ENCODE results near the gene SRP9. TPM values are rescaled to one million over a fixed set of nuclear protein-coding genes. Genes with fewer than 3 reads are reported as not detected.

Gene SRP9
- total RNA-seq, 1 donor from 2014 or later, result 252 TPM

DNA sequence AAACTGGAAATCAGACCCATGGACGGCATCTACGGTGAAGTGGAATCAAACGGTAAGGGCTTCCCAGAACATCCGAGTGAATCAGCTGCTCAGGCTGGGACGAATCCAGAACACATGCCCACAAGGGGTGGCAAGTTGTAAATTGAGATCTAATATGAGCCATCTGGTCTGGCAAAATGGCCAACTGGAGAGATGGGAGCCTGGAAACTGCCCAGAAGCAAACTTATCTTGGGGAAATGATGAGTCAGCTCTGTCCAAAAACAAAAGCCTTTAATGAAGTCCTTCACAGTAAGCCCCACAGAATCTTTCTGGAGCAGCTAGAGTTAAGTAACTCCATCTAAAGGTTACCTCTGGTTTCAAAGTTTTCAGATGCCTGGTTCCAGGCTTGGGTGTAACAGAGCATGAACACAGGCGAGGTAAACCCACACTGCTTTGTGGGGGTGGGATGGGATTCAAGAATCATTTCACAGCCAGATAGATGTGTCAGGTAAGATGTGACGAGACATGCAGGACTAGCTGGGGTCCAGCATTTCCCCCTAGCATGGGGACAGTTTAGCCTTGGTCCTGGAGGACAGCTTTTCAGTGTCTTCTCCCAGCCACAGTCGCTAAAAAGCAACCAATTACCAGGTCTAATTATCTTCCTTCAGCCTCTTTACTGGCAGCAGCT, 10.5 kb upstream of the SRP9 start:
- no peak for DNase-seq (ENCODE audit: low spot score)
- TF ChIP-seq, protein P1, sequence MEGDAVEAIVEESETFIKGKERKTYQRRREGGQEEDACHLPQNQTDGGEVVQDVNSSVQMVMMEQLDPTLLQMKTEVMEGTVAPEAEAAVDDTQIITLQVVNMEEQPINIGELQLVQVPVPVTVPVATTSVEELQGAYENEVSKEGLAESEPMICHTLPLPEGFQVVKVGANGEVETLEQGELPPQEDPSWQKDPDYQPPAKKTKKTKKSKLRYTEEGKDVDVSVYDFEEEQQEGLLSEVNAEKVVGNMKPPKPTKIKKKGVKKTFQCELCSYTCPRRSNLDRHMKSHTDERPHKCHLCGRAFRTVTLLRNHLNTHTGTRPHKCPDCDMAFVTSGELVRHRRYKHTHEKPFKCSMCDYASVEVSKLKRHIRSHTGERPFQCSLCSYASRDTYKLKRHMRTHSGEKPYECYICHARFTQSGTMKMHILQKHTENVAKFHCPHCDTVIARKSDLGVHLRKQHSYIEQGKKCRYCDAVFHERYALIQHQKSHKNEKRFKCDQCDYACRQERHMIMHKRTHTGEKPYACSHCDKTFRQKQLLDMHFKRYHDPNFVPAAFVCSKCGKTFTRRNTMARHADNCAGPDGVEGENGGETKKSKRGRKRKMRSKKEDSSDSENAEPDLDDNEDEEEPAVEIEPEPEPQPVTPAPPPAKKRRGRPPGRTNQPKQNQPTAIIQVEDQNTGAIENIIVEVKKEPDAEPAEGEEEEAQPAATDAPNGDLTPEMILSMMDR (IDR thresholded peaks at IDR 0.05; ENCODE audit: unreplicated experiment), result no peak
- Mint-ChIP-seq H3K27me3 (ENCODE audit: unreplicated experiment) (no peaks in the 10 kb centered on the region), H3K36me3 (ENCODE audit: low read depth, unreplicated experiment) (no peaks in the 10 kb centered on the region), H3K27ac (ENCODE audit: unreplicated experiment) (no peak overlapping the region), H3K4me1 (ENCODE audit: unreplicated experiment) (peaks cover 13% of the 10 kb centered on the region), H3K9me3 (ENCODE audit: unreplicated experiment) (no peaks in the 10 kb centered on the region), H3K4me3 (ENCODE audit: unreplicated experiment) (no peak overlapping the region)

DNA sequence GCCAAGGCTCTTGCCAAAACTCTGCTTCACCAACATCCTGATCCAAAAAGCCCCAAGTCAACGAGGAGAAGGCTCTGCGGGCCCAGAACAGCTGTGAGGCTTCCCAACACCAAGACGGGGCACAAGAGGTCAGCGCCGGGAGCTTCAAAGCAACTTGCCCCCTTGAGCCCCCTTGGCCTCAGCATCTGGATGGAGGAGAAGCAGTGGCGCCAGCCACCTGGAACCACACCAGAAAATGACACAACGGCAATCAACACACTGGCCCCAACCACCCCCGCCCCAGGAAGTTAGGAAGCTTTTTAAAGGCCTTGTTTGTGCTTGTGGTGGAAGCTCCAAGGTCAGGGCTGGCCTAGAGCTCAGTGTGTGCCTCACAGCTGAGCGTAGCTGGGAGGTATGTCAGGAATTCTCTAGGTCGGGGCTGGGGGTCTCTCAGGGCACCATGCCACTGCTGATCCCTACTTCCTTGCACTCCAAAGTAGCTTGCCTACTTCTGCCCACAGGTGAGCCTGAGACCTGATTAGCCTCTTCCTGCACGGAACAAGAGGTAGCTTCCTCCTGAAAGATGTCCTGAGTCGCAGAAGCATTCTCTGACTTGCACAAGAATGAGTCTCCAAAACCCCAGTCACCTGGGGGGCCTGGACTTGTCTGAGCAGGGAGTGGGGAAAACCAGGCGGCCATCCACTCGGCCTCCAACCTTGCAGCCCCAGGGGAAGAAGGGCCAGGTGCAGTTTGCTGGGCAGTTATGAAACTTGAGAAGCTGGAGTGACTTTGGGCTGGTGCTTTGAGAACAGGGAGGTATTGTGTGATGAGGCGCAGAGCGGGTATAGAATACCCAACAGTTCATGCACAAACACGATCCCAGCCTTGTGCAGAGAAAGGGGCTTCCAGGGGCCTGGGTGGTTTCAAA, 9.7 kb upstream of the SRP9 start:
- no peaks in the 10 kb centered on the region for H3K27me3 Mint-ChIP-seq (ENCODE audit: unreplicated experiment)
- H3K4me1 Mint-ChIP-seq (ENCODE audit: unreplicated experiment), result peaks cover 20% of the 10 kb centered on the region
- H3K9me3 Mint-ChIP-seq (ENCODE audit: unreplicated experiment), result no peaks in the 10 kb centered on the region
- no peak for DNase-seq (ENCODE audit: low spot score)
- no peak overlapping the region for H3K4me3 Mint-ChIP-seq (ENCODE audit: unreplicated experiment)
- H3K27ac Mint-ChIP-seq (ENCODE audit: unreplicated experiment), result no peak overlapping the region
- no peaks in the 10 kb centered on the region for H3K36me3 Mint-ChIP-seq (ENCODE audit: low read depth, unreplicated experiment)
- TF ChIP-seq, protein P1 (IDR thresholded peaks at IDR 0.05; ENCODE audit: unreplicated experiment), result no peak

DNA sequence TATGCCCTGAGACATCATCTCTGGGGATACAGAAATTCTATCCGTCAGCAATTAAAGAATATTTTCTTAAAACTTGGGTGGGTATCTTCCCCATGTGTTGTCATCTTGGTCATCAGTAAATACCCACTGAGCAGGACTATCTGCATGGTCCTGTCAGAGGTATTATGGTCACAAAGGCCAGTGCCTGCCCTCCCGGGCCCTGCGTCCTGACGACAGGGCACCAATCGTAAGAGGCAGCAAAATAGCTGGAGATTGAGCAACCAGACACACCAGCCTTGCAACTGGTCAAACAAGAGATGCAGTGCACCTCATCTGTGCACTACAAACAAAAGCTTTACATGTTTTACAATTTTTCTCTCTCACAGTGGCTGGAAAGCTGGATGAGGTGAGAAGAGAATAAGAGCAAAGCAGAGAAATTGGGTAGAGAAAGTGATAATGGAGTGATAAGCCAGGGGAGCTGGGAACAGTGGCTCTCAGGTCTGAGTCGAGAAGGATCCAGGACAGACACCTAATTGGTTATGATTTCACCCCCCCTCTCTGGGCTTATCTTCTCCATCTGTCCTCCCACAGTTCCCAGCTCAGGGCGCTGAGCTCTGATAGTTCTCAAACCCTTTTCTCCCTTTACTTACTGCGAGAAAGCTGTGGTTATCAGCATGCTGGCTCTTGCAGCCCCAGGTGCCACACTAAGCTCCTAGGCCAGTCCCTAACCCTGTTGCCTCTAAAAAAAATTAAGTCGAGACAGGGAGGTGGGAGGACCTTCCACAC, 8.8 kb upstream of the SRP9 start:
- no peak overlapping the region for H3K27ac Mint-ChIP-seq (ENCODE audit: unreplicated experiment)
- no peak for DNase-seq (ENCODE audit: low spot score)
- peaks cover 24% of the 10 kb centered on the region for H3K4me1 Mint-ChIP-seq (ENCODE audit: unreplicated experiment)
- H3K27me3 Mint-ChIP-seq (ENCODE audit: unreplicated experiment), result peaks cover 2% of the 10 kb centered on the region
- no peaks in the 10 kb centered on the region for H3K9me3 Mint-ChIP-seq (ENCODE audit: unreplicated experiment)
- TF ChIP-seq, protein P1 (IDR thresholded peaks at IDR 0.05; ENCODE audit: unreplicated experiment), result no peak
- H3K4me3 Mint-ChIP-seq (ENCODE audit: unreplicated experiment), result no peak overlapping the region
- H3K36me3 Mint-ChIP-seq (ENCODE audit: low read depth, unreplicated experiment), result no peaks in the 10 kb centered on the region

- H3K4me1 Mint-ChIP-seq (ENCODE audit: unreplicated experiment), result peaks cover 20% of the 10 kb centered on the region
- H3K4me3 Mint-ChIP-seq (ENCODE audit: unreplicated experiment), result no peak overlapping the region
- TF ChIP-seq, protein P1 (IDR thresholded peaks at IDR 0.05; ENCODE audit: unreplicated experiment), result no peak
- no peaks in the 10 kb centered on the region for H3K36me3 Mint-ChIP-seq (ENCODE audit: low read depth, unreplicated experiment)
- peaks cover 2% of the 10 kb centered on the region for H3K27me3 Mint-ChIP-seq (ENCODE audit: unreplicated experiment)
- no peaks in the 10 kb centered on the region for H3K9me3 Mint-ChIP-seq (ENCODE audit: unreplicated experiment)
- DNase-seq (ENCODE audit: low spot score), result no peak
- no peak overlapping the region for H3K27ac Mint-ChIP-seq (ENCODE audit: unreplicated experiment)
Observed at GRCh38 chr1:225769687-225770086, 7.9 kb upstream of the SRP9 start.
